Kasumi-1 (cell line): ENCODE measurements around the gene TBCD.

ENCODE experiments used
- DNase-seq, 2 experiments: peaks; one replicate each; lab custom pipeline; 2025; lab: John Stamatoyannopoulos, UW

TBCD gene

GRCh38 chr17:82832881-82833475, 81.1 kb downstream of the TBCD start:
- DNase-seq: no peak

- DNase-seq: peak; percentile 22 to 30
These were observed 83.3 kb downstream of the TBCD start for GRCh38 chr17:82835122-82835521.

DNA sequence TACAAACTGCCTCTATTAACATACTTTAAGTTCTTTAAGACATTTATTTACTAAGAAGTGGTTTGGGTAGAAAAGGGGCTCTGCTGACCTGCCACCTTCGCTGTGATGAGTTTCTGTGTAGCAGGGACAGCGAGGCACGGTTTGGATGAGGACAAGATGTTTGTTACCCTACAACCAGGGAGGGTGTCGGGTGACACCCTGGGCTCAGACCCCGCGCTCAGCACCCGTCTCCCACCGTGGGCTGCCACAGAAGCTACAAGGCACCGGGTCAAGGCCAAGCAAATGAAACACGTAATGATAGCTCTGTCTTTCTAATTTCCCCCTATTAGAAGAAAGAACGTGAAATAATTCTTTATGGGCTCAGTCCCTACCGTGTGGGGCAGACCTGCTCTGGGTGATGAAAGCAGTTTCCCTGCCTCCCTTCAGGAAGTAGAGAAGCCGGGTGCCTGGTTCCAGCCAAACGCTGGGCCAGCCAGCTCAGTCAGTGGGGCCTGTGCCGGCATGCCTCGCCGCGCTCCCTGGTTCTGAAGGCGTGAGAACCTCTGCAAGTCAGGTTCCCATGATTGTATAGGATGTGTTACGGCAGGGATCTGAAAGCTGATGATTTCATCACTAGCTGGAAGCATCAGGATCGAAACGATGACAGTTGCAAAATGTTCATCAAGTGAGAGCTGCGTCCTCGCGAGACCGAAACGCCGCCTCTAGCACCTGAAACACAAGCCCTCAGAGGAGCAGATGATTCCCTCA, 84.1 kb downstream of the TBCD start:
- no peak for DNase-seq

DNA sequence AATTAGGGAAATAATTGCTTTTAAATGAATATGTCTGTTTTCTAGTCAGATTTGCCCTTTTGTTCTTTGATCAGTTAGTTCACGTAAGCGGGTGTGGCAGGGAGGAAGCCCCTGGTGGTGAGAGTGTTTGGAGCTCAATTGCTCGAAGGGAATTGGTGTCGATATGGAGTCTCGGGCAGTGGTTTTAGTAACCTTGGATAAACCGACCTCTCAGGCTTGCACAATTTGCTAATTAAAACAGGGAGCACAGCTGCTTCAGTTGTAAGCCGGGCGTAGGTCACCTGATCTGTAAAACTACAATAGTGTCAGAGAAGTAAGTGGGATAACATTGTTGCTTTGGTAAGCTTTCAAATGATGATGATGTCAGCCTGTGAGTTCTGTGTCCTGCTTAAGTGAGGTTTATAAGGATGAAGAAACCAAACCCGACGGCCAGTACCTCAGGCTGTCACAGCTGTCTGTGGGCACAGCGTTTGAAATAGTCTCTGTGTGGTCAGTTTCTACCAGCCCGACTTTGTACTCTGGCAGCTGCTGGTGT, 85.0 kb downstream of the TBCD start:
- DNase-seq: no peak

DNA sequence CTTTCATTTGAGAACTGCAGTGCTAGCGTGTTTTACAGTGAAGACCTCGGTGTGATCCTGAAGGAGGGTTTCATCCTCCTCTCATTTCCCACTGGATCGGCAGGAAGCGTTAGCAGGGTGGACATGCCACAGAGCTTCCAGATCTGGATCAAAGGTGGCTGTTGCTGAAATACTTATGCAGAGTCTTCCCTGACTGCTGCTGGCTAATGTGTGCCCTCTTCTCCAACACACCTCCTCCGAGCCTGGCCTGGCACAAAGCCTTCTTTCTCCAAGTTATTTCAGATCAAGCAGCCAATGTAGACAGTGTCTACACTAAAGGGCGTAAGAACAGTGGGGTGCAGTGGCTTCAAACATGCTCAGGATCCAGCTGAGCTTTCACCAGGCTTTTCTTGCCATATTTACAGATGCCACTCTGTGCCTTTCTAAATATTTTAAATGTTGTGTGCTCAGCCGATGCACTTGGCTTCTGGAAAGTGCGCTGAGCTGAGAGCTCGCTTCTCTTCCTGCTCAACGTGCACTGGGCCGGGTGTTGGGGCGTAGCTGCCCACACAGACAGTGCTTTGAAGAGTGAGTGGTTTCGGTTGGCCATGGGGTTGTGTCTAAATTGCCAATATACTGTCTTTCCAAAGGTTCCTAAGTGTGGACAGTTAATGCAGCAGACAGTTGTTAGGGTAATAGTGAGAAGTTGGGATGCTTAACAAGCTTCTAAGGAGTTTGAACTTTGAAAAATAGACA, 85.9 kb downstream of the TBCD start:
- no peak for DNase-seq

DNA sequence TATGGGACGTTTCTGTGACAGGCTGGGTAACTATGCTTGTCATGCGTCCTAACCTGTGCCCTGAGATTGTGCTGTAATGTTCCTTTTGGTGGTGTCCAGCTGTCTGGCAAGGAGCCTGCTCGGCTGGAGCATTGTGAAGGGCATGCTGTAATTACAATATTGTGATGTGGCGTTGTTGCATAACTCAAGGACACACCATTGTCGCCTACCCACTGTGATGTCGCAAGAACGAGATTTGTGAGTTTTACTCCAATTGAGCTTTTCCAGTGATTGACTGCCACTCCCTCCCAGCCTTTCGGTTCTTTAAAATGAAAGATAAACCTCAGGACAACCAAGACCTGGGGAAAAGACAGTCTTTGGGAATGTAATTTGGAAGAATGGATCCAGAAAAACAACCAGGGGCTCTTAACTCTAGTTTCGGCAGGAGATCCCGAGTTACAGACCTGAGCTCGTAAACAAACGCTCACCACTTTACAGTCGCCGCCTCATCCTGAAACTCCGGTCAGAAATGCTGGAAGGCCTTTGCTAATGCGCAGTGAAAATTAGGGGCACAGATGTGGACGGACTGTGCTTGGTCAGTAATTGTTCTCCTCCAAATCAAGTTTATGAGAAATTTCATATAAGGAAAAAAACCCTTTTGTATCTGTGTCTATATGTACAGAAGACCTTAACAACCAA, 86.7 kb downstream of the TBCD start:
- no peak for DNase-seq

DNA sequence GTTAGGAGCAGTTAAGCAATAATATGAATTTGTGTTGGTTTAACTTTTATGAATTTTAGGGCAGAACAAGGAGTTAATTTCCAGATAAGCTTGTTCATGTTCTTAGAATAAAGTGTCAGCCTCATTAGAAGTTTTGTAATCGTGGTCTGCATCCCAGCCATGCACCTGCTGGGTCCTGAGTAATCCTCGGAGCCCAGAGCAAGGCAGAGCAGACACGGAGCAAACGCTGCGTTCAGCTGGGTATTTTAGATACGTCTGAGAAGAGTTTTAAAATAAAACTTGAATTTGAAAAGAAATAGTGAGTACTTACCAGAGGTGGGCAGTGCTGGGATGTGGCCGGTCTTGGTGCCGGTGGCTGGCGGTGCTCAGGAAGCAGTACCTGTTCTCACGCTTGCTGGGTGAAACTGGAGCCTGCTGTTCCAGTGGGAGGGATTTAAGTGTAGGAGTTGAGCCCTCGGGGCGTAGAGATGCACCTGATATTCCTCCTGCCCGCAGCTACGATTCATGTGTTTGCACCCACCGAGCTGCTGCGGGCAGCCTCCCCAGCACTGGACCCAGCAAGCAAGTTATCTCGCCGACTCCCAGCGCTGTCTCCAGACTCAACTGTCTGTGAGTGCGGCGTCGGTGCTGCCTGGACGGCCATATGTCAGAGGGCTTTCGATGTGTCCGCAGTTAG, 87.9 kb downstream of the TBCD start, which contains the start of gene ZNF750:
ZNF750 (minus strand) TSS at position 406 of the 676 bp plus-strand sequence. CDS start 7,568 bp downstream, outside the sequence.
- no peak for DNase-seq

DNA sequence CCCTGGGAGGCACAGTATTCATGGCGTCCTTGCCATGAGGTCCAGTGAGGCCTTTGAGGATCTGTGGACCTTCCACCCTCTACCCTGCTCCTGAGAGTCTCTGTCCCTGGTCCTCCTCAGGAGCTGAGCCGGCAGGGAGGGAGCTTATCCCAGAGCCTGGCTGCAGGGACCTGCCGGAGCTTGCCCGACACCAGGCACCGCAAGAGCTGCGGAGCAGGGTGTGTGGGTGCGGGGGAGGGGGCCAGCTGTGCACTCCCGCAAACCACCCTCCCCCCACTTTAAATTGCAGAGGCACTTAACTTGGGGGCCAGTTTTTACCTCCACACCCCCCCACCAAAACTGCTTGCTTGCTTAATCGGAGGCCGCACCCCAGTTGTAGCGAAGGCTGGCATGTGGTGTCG, 88.6 kb downstream of the TBCD start:
- DNase-seq: no peak

DNA sequence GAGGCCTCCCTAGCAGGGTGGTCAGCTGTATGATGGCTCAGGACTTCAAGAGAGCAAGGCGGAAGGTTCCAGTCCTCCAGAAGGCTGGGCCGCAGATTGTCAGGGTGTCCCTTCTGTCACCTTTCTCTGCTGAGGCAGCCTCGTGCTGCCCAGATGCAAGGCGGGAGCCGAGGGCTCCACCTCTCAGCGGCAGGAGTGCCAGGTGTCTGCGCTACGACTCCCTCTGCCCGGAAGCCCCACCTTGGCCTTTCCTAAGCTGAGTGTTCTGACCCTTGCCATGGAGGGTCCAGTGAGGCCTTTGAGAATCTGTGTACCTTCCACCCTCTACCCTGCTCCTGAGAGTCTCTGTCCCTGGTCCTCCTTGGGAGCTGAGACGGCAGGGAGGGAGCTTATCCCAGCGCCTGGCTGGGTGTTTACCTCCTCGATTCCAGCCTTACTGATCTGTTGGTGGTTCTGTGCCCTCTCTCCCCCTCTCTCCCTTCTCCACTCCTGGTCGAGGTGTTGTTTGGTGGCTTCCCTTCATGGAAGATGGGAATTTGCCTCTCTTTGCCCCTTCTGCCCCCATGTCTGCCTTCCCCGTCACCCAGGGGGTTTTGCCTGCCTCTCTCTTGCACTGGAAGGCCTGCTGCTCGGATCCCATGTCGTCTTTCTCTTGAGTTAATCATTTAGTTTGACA, 90.2 kb downstream of the TBCD start:
- DNase-seq: no peak

DNA sequence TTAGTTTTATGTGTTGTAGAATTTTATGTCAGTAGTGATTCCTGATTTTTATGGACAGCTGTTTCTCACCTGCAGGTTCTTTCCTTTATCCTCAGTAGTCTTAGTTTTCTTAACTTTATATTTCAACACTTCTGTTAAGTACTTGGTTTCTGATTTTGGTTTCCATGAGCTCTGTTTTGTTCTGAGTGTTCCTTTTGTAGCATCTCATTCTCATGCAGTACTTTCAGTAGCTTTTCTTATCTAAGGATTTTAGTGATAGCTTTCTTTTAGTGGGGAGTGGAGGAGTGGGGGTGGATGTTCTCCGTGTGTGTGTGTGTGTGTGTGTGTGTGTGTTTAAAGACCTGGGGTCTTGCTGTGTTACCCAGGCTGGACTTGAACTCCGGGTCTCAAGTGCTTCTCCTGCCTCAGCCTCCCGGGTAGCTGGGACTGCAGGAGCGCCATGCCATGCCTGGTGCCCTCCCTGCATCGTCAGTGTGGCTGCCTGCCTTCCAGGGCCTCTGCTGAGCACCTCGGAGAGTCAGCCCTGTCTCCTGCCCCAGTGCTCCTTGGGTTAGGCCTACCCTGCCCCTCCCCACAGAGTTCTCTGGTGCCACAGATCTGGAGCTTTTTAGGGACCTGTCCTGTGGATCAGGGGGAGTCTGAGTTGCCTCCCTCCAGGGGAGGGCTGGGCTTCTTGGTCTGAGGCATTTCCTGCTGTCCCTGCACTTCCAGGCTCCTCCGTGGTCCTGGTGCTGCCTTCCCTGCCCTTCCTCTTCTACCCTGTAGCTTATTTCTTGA, 92.2 kb downstream of the TBCD start:
- DNase-seq: no peak

GRCh38 chr17:82844796-82845162, 92.9 kb downstream of the TBCD start:
- no peak for DNase-seq

- no peak for DNase-seq
These were observed 93.4 kb downstream of the TBCD start for GRCh38 chr17:82845163-82845807.

GRCh38 chr17:82846061-82846691, 94.3 kb downstream of the TBCD start:
- DNase-seq: no peak

DNA sequence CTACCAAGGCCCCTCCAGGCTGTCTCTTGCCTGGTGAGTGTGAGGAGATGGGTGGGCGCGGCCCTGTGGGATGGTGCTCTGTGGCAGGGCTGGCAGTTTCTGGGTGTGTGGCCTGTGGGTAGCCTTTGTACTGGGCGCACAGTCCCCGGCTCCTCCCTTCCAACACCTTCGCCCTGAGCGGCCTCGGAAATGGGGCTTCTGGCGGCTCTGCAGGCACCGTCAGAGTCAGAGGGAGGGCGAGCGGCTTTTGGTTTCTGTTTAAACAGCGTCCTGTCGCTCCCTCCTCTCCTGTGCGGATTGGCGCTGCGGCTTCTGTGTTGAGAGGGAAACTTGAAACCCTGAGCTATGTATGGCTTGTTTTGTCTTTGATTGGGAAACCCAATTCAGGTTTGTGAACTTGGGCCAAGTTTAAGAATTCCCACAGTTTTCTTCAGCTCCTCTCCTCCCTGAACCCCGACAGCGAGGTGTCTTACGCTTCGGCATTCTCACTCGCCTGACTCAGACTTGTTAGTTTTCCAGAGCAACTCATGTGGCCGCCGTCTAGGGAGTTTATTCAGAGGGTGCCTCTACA, 96.2 kb downstream of the TBCD start:
- DNase-seq: no peak

DNA sequence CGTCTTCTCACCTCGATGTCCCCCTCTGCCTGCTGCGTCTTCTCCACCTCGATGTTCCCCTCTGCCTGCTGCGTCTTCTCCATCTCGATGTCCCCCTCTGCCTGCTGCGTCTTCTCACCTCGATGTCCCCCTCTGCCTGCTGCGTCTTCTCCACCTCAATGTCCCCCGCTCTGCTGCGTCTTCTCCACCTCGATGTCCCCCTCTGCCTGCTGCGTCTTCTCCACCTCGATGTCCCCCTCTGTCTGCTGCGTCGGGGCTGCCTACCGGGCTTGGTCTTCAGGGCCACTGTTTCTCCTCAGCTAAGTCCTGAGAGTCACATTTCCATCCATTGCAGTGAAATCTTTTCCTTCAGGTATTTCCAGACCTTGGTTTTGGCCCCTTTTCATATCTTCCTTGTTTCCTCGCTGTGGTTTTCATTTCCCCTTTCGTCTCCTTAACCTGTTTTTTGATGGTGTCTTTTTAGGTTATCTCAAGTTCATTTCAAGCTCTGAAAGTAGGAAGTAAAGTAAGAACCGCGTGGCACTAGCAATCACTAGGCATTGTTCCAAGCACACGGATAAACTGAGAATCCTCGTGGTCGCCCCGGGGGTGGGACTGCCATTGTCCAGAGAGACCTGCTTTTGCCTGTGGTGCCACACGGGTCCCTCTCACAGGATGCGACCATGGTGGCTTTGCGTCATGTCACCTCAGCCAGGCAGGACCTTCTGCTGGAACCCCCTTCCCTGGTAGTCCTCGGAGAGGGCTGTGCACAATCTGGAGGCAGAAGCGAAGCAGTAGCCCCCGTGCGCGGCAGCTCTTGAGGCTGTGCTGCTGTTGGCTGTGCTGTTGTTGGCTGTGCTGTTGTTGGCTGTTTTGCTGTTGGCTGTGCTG, 97.4 kb downstream of the TBCD start:
- peak; percentile 64 to 65 for DNase-seq

DNA sequence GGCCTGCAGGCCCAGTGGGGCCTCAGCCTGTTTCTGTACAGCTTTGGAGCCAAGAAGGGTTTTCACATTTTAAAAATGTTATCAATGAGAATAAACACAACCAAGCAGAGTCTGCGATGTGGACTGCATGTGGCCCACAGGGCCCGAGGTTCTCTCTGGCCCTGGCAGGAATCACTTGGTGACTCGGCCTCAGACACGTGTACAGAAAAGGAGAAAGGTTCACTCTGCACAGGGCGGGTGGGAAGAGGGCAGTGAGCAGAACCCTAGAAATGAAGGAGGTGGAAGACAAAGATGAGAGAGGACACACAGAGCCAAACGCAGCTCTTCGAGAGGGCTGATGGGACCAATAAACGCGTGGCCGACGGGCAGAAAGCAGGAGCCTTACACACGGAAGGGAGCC, 99.5 kb downstream of the TBCD start:
- DNase-seq: no peak

GRCh38 chr17:82854226-82854625, 102.4 kb downstream of the TBCD start:
- no peak for DNase-seq

GRCh38 chr17:82856361-82856760, 104.5 kb downstream of the TBCD start:
- no peak for DNase-seq
